ENCODE data around the gene GRIP2. TPM values are rescaled to one million over a fixed set of nuclear protein-coding genes. Genes with fewer than 3 reads are reported as not detected.

GRIP2 gene
- total RNA-seq, 1 experiment from 2014 or later, result not detected

DNA sequence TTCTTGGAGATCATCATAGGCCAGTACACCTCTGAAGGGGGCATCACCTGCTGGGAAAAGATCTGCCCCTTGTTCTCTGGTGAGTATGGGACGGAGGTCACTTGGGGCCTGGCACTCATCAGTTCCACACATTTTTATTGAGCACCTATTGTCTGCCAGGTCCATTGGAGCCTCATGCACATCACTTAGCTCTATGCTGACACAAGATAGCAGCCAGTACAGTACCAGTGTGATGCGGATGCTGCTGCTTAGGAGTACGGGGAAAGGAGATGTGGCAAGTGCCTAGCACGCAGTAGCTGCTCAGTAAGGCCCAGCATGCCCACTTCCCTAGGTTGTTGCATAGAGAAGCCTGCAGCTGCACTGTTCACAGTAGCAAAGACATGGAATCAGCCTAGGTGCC, 94.4 kb downstream of the GRIP2 start:
- BruUV-seq (replicated peaks), result no TSS peak
- H3K9me3 Mint-ChIP-seq (ENCODE audit: low read depth, unreplicated experiment), result no peaks in the 10 kb centered on the region
- no peak overlapping the region for H3K4me3 Mint-ChIP-seq (ENCODE audit: low read depth, unreplicated experiment)
- no peak for DNase-seq
- H3K36me3 Mint-ChIP-seq (ENCODE audit: insufficient read depth, unreplicated experiment), result peaks cover 44% of the 10 kb centered on the region
- intact Hi-C loops (cut with micrococcal nuclease; ENCODE audit: unreplicated experiment), result no loop called here
- H3K4me1 Mint-ChIP-seq (ENCODE audit: low read depth, unreplicated experiment), result peaks cover 13% of the 10 kb centered on the region
- CTCF ChIA-PET, result no interaction called here
- TF ChIP-seq, protein P1, sequence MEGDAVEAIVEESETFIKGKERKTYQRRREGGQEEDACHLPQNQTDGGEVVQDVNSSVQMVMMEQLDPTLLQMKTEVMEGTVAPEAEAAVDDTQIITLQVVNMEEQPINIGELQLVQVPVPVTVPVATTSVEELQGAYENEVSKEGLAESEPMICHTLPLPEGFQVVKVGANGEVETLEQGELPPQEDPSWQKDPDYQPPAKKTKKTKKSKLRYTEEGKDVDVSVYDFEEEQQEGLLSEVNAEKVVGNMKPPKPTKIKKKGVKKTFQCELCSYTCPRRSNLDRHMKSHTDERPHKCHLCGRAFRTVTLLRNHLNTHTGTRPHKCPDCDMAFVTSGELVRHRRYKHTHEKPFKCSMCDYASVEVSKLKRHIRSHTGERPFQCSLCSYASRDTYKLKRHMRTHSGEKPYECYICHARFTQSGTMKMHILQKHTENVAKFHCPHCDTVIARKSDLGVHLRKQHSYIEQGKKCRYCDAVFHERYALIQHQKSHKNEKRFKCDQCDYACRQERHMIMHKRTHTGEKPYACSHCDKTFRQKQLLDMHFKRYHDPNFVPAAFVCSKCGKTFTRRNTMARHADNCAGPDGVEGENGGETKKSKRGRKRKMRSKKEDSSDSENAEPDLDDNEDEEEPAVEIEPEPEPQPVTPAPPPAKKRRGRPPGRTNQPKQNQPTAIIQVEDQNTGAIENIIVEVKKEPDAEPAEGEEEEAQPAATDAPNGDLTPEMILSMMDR (IDR thresholded peaks at IDR 0.05; ENCODE audit: unreplicated experiment), result no peak
- no peaks in the 10 kb centered on the region for H3K27me3 Mint-ChIP-seq (ENCODE audit: unreplicated experiment)
- no peak overlapping the region for H3K27ac Mint-ChIP-seq (ENCODE audit: unreplicated experiment)

DNA sequence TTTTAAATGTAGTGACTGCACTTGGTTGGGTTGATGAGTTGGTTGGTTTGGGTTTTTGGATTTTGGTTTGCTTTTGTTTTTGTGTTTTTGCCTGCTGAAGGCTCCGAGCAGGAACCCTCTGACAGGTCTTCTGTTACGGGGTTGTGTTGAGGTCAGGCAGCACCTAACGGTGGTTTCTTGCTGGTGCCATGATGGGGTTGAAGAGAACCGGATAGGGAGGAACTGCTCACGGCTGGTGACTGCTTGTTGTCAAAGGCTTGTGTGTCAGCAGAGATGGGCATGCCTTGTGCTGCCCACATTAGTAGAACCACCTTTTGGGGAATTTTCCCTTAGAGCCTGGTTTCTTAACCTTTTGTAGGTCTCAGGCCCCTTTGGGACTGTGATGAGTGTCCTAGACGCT, 95.8 kb downstream of the GRIP2 start:
- Mint-ChIP-seq H3K4me3 (ENCODE audit: low read depth, unreplicated experiment) (no peak overlapping the region), H3K9me3 (ENCODE audit: low read depth, unreplicated experiment) (no peaks in the 10 kb centered on the region), H3K27me3 (ENCODE audit: unreplicated experiment) (no peaks in the 10 kb centered on the region), H3K36me3 (ENCODE audit: insufficient read depth, unreplicated experiment) (peaks cover 43% of the 10 kb centered on the region), H3K27ac (ENCODE audit: unreplicated experiment) (no peak overlapping the region), H3K4me1 (ENCODE audit: low read depth, unreplicated experiment) (peaks cover 26% of the 10 kb centered on the region)
- CTCF ChIA-PET, result no interaction called here
- TF ChIP-seq, protein P1 (IDR thresholded peaks at IDR 0.05; ENCODE audit: unreplicated experiment), result no peak
- BruUV-seq (replicated peaks), result no TSS peak
- no peak for DNase-seq
- intact Hi-C loops (cut with micrococcal nuclease; ENCODE audit: unreplicated experiment), result no loop called here

DNA sequence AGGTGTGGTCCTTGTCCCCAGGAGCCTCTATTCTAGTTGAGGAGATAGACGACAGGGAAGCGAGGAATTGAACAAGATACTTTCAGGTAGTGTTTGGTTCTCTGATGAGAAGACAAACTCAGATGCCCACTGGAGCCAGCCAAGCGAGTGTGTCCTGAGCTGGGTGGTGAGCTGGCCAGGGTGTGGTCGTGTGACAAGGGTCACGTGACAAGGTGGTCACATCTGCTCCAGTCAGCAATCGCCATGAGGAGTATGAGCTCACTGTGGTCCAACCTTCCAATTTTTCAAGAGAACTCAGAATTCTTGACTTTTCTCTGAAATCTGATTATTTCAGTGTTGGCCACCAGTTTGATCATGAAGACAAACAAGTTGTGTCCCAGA, 98.2 kb downstream of the GRIP2 start:
- H3K27me3 Mint-ChIP-seq (ENCODE audit: unreplicated experiment), result no peaks in the 10 kb centered on the region
- H3K4me3 Mint-ChIP-seq (ENCODE audit: low read depth, unreplicated experiment), result no peak overlapping the region
- TF ChIP-seq, protein P1 (IDR thresholded peaks at IDR 0.05; ENCODE audit: unreplicated experiment), result no peak
- no TSS peak for BruUV-seq (replicated peaks)
- intact Hi-C loops (cut with micrococcal nuclease; ENCODE audit: unreplicated experiment), result no loop called here
- peaks cover 25% of the 10 kb centered on the region for H3K36me3 Mint-ChIP-seq (ENCODE audit: insufficient read depth, unreplicated experiment)
- no peaks in the 10 kb centered on the region for H3K9me3 Mint-ChIP-seq (ENCODE audit: low read depth, unreplicated experiment)
- DNase-seq, result no peak
- CTCF ChIA-PET, result no interaction called here
- H3K4me1 Mint-ChIP-seq (ENCODE audit: low read depth, unreplicated experiment), result peaks cover 40% of the 10 kb centered on the region
- no peak overlapping the region for H3K27ac Mint-ChIP-seq (ENCODE audit: unreplicated experiment)

DNA sequence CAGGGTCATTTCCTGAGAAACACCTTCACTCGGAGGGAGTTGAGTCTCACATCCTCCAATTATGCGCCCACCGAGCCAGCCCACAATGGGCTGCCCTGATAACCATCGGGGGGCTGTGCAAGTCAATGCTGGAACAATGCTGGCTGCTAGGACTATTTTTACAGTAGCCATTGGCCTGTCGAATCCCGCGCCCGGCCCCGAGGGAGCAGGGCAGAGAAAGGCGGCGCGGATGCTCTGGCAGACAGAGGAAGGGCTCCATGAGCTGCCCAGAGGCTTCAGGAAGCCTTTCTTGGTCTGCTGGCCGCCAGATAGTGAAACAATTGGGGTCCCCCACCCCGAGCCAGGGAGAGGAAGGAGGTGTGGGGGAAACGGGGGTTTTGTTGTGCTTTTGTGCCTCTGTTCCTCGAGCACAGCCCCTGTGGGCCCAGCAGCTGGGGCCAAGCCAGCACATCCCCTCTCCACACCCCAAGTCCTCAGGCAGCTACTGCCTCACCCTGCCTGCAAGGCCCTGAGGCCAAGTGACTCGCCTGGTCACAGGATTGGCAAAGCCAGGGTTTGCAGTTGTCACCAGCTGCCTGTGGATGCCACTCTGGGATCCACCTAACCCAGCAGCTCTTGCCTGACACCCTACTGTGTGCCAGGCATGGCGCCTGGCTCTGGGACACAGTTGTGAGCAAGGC, 98.8 kb downstream of the GRIP2 start:
- H3K9me3 Mint-ChIP-seq (ENCODE audit: low read depth, unreplicated experiment), result no peaks in the 10 kb centered on the region
- no TSS peak for BruUV-seq (replicated peaks)
- CTCF ChIA-PET, result no interaction called here
- H3K36me3 Mint-ChIP-seq (ENCODE audit: insufficient read depth, unreplicated experiment), result peaks cover 28% of the 10 kb centered on the region
- TF ChIP-seq, protein P1 (IDR thresholded peaks at IDR 0.05; ENCODE audit: unreplicated experiment), result no peak
- peaks cover 45% of the 10 kb centered on the region for H3K4me1 Mint-ChIP-seq (ENCODE audit: low read depth, unreplicated experiment)
- no peak for DNase-seq
- H3K27me3 Mint-ChIP-seq (ENCODE audit: unreplicated experiment), result no peaks in the 10 kb centered on the region
- H3K27ac Mint-ChIP-seq (ENCODE audit: unreplicated experiment), result no peak overlapping the region
- H3K4me3 Mint-ChIP-seq (ENCODE audit: low read depth, unreplicated experiment), result no peak overlapping the region
- intact Hi-C loops (cut with micrococcal nuclease; ENCODE audit: unreplicated experiment), result no loop called here

Data from Calu3 (cell line).